Measurements from ENCODE around the gene ATP10A. TPM values are rescaled to one million over a fixed set of nuclear protein-coding genes. Genes with fewer than 3 reads are reported as not detected.

ATP10A gene
- polyA plus RNA-seq, 1 donor from 2014 or later = not detected

DNA sequence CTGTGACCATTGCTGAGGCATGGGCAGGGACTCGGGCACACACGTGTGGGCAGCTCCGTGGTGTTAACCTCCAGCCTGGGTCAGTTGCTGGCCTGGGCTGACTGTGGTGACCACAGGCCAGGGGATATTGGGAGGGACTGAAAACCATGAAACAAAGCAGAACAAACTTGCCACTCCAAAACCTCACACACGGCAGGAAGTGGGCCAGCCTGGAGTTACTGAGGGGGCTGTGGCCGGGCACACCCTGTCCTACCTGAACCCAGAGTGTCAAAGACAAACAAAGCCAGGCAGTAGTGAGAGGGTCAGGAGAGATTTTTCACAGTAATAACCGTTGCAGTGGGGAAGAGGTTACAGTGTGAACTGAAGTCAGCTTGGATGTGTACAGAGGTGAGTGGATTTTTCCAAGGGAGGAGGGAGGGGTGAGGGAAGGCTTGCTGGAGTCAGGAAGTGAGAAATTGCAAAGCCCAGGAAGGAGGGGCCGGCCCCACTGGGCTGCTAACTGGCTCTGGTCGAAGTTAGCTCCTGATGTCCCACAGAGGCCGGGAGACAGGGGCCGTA is 40.0 kb upstream of the ATP10A start:
- no peak overlapping the region for H2AFZ ChIP-seq (ENCODE audit: low read depth, low read length)

DNA sequence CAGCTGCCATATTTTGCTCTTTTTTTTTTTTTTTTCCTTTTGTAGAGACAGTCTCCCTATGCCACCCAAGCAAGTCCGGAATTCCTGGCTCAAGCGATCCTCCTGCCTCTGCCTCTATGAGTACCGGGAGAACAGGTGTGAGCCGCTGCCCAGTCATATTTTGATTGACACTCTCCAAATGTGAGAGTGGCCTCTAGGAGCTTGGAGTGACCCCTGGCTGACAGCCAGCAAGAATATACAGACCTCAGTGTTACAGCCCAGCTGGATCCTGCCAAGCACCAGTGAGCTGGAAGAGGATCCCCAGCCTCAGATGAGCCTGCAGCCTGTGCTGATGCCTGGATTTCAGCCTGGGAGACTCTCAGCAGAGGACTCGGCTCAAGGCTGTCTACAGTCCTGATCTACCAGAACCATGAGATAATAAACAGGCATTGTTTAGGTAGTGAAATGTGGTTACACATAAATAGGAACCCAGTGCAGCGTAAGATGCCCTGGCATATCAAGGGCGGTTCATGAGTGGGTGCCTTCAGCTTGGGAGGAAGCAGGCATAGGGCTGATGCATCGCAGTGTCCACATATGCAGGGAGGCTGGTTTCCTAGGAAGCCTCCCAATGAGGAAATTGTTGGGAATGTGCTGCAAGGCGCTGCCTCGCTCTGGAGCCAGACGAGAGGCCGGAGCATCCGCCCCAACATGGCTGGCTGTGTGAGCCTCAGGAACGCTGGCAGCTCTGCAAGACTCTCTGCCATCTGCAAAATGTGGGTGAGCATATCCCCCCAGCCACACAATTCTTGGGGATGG is 38.9 kb upstream of the ATP10A start:
- no peak overlapping the region for H3K9ac ChIP-seq (ENCODE audit: low read length)
- H3K27ac ChIP-seq (ENCODE audit: low read length) = no peak overlapping the region

More for the DNA sequence above, 40.0 kb upstream of the ATP10A start:
- H3K9ac ChIP-seq (ENCODE audit: low read length) = no peak overlapping the region
- TF ChIP-seq RAD21 (conservative IDR thresholded peaks at IDR 0.05) = no peak
- TF ChIP-seq SMC3 (conservative IDR thresholded peaks at IDR 0.05; ENCODE audit: poor library complexity) = no peak
- no peaks in the 10 kb centered on the region for H3K27me3 ChIP-seq (ENCODE audit: insufficient read depth, low read depth, low read length)
- H3K27ac ChIP-seq (ENCODE audit: low read length) = no peak overlapping the region
- no peaks in the 10 kb centered on the region for H3K79me2 ChIP-seq (replicated peaks; ENCODE audit: insufficient read depth, low read length)
- no peaks in the 10 kb centered on the region for H3K36me3 ChIP-seq (ENCODE audit: insufficient read depth, low read length)
- H3K9me3 ChIP-seq (ENCODE audit: low read length) = no peaks in the 10 kb centered on the region
- H4K20me1 ChIP-seq (ENCODE audit: insufficient read depth) = no peaks in the 10 kb centered on the region
- H3K4me3 ChIP-seq (ENCODE audit: low read length) = no peak overlapping the region
- no peak overlapping the region for H3K4me2 ChIP-seq (ENCODE audit: low read length)
- no peaks in the 10 kb centered on the region for H3F3A ChIP-seq (ENCODE audit: insufficient read depth, low read length, poor library complexity, severe bottlenecking)
- no peaks in the 10 kb centered on the region for H3K9me2 ChIP-seq (ENCODE audit: insufficient read depth, low read length)

DNA sequence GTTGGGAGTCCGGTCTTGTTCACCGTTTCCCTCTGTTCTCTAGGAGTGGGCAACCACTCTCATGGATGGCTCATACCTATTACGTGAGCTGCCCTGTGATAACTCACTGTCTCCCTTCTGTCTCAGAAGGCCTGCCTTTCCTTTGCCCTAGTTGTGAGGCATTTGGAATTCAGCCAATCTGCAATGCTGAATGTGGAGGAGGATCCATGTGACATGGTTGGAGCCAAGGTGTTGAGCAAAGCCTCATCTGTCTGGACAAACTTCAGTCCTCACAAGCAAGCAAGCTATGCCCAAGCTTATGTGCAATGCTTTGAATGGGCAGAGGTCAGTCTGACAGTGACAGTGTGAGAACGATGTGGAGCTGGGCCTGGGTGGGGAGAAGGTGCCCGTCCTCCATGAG is 37.8 kb upstream of the ATP10A start:
- Histone ChIP-seq H3K36me3 (ENCODE audit: insufficient read depth, low read length) (no peaks in the 10 kb centered on the region), H4K20me1 (ENCODE audit: insufficient read depth) (no peaks in the 10 kb centered on the region)

More for the DNA sequence above, 38.9 kb upstream of the ATP10A start:
- no peak overlapping the region for H3K4me2 ChIP-seq (ENCODE audit: low read length)
- H2AFZ ChIP-seq (ENCODE audit: low read depth, low read length) = no peak overlapping the region
- H3K9me2 ChIP-seq (ENCODE audit: insufficient read depth, low read length) = no peaks in the 10 kb centered on the region
- no peak overlapping the region for H3K4me3 ChIP-seq (ENCODE audit: low read length)
- H3K9me3 ChIP-seq (ENCODE audit: low read length) = no peaks in the 10 kb centered on the region
- no peaks in the 10 kb centered on the region for H4K20me1 ChIP-seq (ENCODE audit: insufficient read depth)
- no peaks in the 10 kb centered on the region for H3F3A ChIP-seq (ENCODE audit: insufficient read depth, low read length, poor library complexity, severe bottlenecking)
- no peaks in the 10 kb centered on the region for H3K79me2 ChIP-seq (replicated peaks; ENCODE audit: insufficient read depth, low read length)
- no peak for TF ChIP-seq EZH2 (IDR thresholded peaks at IDR 0.05; ENCODE audit: borderline replicate concordance, insufficient read depth, low read length, poor library complexity, severe bottlenecking)
- TF ChIP-seq, protein P1, sequence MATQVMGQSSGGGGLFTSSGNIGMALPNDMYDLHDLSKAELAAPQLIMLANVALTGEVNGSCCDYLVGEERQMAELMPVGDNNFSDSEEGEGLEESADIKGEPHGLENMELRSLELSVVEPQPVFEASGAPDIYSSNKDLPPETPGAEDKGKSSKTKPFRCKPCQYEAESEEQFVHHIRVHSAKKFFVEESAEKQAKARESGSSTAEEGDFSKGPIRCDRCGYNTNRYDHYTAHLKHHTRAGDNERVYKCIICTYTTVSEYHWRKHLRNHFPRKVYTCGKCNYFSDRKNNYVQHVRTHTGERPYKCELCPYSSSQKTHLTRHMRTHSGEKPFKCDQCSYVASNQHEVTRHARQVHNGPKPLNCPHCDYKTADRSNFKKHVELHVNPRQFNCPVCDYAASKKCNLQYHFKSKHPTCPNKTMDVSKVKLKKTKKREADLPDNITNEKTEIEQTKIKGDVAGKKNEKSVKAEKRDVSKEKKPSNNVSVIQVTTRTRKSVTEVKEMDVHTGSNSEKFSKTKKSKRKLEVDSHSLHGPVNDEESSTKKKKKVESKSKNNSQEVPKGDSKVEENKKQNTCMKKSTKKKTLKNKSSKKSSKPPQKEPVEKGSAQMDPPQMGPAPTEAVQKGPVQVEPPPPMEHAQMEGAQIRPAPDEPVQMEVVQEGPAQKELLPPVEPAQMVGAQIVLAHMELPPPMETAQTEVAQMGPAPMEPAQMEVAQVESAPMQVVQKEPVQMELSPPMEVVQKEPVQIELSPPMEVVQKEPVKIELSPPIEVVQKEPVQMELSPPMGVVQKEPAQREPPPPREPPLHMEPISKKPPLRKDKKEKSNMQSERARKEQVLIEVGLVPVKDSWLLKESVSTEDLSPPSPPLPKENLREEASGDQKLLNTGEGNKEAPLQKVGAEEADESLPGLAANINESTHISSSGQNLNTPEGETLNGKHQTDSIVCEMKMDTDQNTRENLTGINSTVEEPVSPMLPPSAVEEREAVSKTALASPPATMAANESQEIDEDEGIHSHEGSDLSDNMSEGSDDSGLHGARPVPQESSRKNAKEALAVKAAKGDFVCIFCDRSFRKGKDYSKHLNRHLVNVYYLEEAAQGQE (IDR thresholded peaks at IDR 0.05; ENCODE audit: borderline replicate concordance) = no peak
- TF ChIP-seq SMC3 (conservative IDR thresholded peaks at IDR 0.05; ENCODE audit: poor library complexity) = no peak
- no peak for TF ChIP-seq MXI1 (conservative IDR thresholded peaks at IDR 0.05; ENCODE audit: poor library complexity, severe bottlenecking)
- no peak for TF ChIP-seq TAF1 (IDR thresholded peaks at IDR 0.05; ENCODE audit: low read depth)
- TF ChIP-seq EP300 (conservative IDR thresholded peaks at IDR 0.05; ENCODE audit: poor library complexity, severe bottlenecking) = no peak
- no peaks in the 10 kb centered on the region for H3K27me3 ChIP-seq (ENCODE audit: insufficient read depth, low read depth, low read length)
- H3K36me3 ChIP-seq (ENCODE audit: insufficient read depth, low read length) = no peaks in the 10 kb centered on the region

More for the DNA sequence above, 37.8 kb upstream of the ATP10A start:
- Histone ChIP-seq H2AFZ (ENCODE audit: low read depth, low read length) (no peak overlapping the region), H3K4me2 (ENCODE audit: low read length) (no peak overlapping the region), H3K27me3 (ENCODE audit: insufficient read depth, low read depth, low read length) (no peaks in the 10 kb centered on the region), H3K79me2 (replicated peaks; ENCODE audit: insufficient read depth, low read length) (no peaks in the 10 kb centered on the region), H3K4me3 (ENCODE audit: low read length) (no peak overlapping the region), H3K9me3 (ENCODE audit: low read length) (no peaks in the 10 kb centered on the region), H3K27ac (ENCODE audit: low read length) (no peak overlapping the region), H3K9me2 (ENCODE audit: insufficient read depth, low read length) (no peaks in the 10 kb centered on the region), H3F3A (ENCODE audit: insufficient read depth, low read length, poor library complexity, severe bottlenecking) (no peaks in the 10 kb centered on the region), H3K9ac (ENCODE audit: low read length) (no peak overlapping the region)
- no peak for TF ChIP-seq EZH2 (IDR thresholded peaks at IDR 0.05; ENCODE audit: borderline replicate concordance, insufficient read depth, low read length, poor library complexity, severe bottlenecking)
- no peak for TF ChIP-seq MXI1 (conservative IDR thresholded peaks at IDR 0.05; ENCODE audit: poor library complexity, severe bottlenecking)
- TF ChIP-seq SMC3 (conservative IDR thresholded peaks at IDR 0.05; ENCODE audit: poor library complexity) = no peak
- TF ChIP-seq, protein P2, sequence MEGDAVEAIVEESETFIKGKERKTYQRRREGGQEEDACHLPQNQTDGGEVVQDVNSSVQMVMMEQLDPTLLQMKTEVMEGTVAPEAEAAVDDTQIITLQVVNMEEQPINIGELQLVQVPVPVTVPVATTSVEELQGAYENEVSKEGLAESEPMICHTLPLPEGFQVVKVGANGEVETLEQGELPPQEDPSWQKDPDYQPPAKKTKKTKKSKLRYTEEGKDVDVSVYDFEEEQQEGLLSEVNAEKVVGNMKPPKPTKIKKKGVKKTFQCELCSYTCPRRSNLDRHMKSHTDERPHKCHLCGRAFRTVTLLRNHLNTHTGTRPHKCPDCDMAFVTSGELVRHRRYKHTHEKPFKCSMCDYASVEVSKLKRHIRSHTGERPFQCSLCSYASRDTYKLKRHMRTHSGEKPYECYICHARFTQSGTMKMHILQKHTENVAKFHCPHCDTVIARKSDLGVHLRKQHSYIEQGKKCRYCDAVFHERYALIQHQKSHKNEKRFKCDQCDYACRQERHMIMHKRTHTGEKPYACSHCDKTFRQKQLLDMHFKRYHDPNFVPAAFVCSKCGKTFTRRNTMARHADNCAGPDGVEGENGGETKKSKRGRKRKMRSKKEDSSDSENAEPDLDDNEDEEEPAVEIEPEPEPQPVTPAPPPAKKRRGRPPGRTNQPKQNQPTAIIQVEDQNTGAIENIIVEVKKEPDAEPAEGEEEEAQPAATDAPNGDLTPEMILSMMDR (IDR thresholded peaks at IDR 0.05; ENCODE audit: poor library complexity, severe bottlenecking) = no peak

Measured in neural cell (in vitro differentiated cells).